Common myeloid progenitor, CD34-positive (primary cell): Measurements from ENCODE around the gene SWAP70.

Experiments
- CTCF ChIA-PET: fragments of 350-600 bp; sonication (Branson Sonifier 250); formaldehyde crosslinking; loops from one replicate; lab custom pipeline; 2021; ENCODE audit warnings: antibody characterized with exemption; lab: Charles Lee
- POLR2A ChIA-PET: fragments of 350-600 bp; sonication (Branson Sonifier 250); formaldehyde crosslinking; loops from one replicate; lab custom pipeline; 2021; ENCODE audit warnings: antibody characterized with exemption; lab: Charles Lee
- DNase-seq, 3 donors: peaks; one replicate each; pipeline versions ENCODE4 v3.0.0 to v3.0.0-alpha.2; 2013
- H3K27ac ChIP-seq, 2 experiments: 1 replicate in 1 of 2; 2 replicates in 1 of 2; pipeline ENCODE4 v1.7.0; 2013; ENCODE audit warnings: inconsistent platforms in 2 of 2, low read length in 2 of 2, mild to moderate bottlenecking in 2 of 2, low read depth in 1 of 2, moderate library complexity in 1 of 2; ENCODE audit not compliant: severe bottlenecking in 2 of 2, insufficient read depth in 1 of 2, poor library complexity in 1 of 2
- H3K27me3 ChIP-seq, 5 experiments: replicated peaks in 2 of 5; 1 replicate in 3 of 5; 2 replicates in 2 of 5; pipeline versions ENCODE4 v1.6.1 to v1.7.0; 2013; ENCODE audit warnings: low read length in 4 of 5, mild to moderate bottlenecking in 2 of 5, moderate library complexity in 2 of 5, inconsistent platforms in 1 of 5; ENCODE audit not compliant: insufficient read depth in 5 of 5, control insufficient read depth in 4 of 5
- H3K36me3 ChIP-seq, 4 experiments: 1 replicate in 2 of 4; 2 replicates in 2 of 4; pipeline versions ENCODE4 v1.6.1 to v1.7.0; 2013; ENCODE audit warnings: low read length in 3 of 4, control low read depth in 1 of 4, mild to moderate bottlenecking in 1 of 4; ENCODE audit not compliant: control insufficient read depth in 4 of 4, insufficient read depth in 4 of 4
- H3K4me1 ChIP-seq, 4 experiments: 1 replicate in 3 of 4; 2 replicates in 1 of 4; pipeline versions ENCODE4 v1.6.1 to v1.7.1; 2013; ENCODE audit warnings: low read length in 3 of 4, mild to moderate bottlenecking in 3 of 4, control low read depth in 1 of 4, inconsistent platforms in 1 of 4, moderate library complexity in 1 of 4; ENCODE audit not compliant: control insufficient read depth in 4 of 4, insufficient read depth in 4 of 4; ENCODE audit errors: control extremely low read depth in 1 of 4
- H3K4me3 ChIP-seq, 7 experiments: 1 replicate in 4 of 7; 2 replicates in 3 of 7; pipeline versions ENCODE4 v1.5.1 to v1.7.0; 2013; ENCODE audit warnings: mild to moderate bottlenecking in 7 of 7, low read length in 6 of 7, moderate library complexity in 6 of 7, inconsistent platforms in 2 of 7, low read depth in 2 of 7, control low read depth in 1 of 7; ENCODE audit not compliant: insufficient read depth in 4 of 7, control insufficient read depth in 1 of 7; ENCODE audit errors: extremely low read depth in 1 of 7
- H3K9me3 ChIP-seq, 5 experiments: 1 replicate in 4 of 5; 2 replicates in 1 of 5; pipeline versions ENCODE4 v1.6.1 to v1.7.1; 2013; ENCODE audit warnings: low read length in 4 of 5, mild to moderate bottlenecking in 2 of 5, inconsistent platforms in 1 of 5, low read depth in 1 of 5, moderate library complexity in 1 of 5; ENCODE audit not compliant: control insufficient read depth in 4 of 5, insufficient read depth in 2 of 5; ENCODE audit errors: control extremely low read depth in 1 of 5
- WGBS: methylation state at CpG from one replicate; pipeline ENCODE4 v1.1.5; 2013; ENCODE audit not compliant: insufficient coverage; 5-methylcytosine and 5-hydroxymethylcytosine counted together

The SWAP70 gene

DNA sequence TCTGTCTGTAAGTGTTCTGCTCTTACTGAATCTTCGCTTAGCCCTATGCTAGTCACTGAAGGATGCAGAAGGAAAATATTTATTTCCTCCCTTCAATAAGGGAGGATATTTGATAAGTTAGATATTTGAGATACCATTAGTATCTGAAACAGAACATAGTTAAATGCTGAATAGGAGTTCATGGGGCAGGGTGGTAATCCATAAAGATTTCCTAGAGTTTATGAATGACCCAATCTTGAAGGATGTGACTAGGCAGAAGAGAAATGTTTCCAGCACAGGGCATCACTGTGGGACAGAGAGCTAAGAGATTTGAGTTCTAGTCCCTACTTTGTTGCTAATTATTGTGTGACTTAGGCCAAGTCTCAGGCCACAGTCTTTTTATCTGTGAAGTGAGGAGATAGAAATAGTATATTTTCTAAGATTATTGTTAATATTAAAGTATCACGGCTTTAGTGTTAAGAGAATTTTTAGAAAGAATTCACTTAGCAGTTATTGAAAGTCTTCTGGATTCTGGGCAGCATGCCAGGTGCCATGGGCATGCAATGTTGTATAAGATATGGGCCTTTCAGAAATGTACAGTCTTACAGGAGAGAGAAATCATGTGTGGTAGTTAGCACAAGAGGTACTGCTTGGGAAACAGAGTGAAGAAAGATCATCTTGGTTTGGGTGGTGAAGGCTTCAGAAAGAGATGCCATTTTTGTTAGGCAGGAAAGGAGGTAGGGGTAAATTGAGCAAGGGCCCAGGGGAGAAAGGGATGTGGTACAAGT is 24.0 kb downstream of the SWAP70 start:
- ChIA-PET POLR2A (no interaction called here), CTCF (interaction anchor here (0.9 to 4.8 kb wide), 5 partner anchors 12 to 63 kb away, joined by 3 to 20 read pairs (median 5); no protein-coding TSS in a partner anchor)
- H3K4me3 ChIP-seq, result no peak overlapping the region
- WGBS, result 25% methylated on average over 1 of the region's 2 CpGs
- peak overlapping the region; percentile 51 to 72 for H3K27ac ChIP-seq
- peak in 2 of 3 donors; percentile 72 to 73 for DNase-seq
- H3K4me1 ChIP-seq, result peaks cover 38 to 53% (median 45%) of the 10 kb centered on the region in 4 experiments
- H3K36me3 ChIP-seq, result peaks cover 0 to 11% (median 2%) of the 10 kb centered on the region in 4 experiments
- no peaks in the 10 kb centered on the region for H3K27me3 ChIP-seq
- H3K9me3 ChIP-seq, result no peaks in the 10 kb centered on the region

DNA sequence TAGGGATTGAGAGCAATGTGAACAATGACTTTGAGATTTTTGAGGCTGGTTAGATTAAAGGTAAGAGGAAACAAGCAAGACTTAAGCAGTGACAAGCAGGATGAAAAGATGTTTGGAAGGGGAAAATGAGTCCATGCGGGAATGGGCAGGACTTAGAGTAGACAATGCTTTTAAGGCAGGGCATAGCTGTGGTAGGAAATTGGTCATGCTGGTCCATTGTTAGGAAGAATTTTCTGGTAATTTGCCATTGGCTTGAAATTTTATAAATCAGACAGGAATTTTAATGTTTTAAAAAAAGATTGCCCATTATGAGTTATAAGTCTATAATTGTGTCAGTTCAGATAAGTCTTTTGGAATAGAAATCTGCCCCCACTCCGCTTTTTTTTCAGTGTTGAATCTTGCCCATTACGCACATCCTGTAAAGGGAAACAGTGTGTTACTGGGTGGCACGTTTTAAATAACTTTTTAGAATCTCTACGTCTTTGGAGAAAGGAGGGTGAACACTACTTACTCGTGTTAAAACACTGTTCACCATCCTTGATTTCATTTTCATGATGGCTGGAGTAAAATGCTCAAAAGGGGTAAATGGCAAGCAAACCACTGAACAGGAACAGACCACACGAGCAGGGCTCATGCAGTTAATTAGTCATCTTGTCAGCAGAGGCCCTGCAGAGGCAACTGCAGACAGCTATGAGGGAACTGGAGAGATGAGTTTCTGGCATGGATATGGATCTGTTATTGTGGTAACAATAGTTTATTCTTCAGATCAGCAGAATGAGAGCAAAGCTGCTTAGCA is 25.0 kb downstream of the SWAP70 start:
- H3K36me3 ChIP-seq, result peaks cover 0 to 7% (median 2%) of the 10 kb centered on the region in 4 experiments
- peak overlapping the region; percentile 51 to 72 for H3K27ac ChIP-seq
- H3K4me1 ChIP-seq, result peaks cover 44 to 64% (median 51%) of the 10 kb centered on the region in 4 experiments
- no peaks in the 10 kb centered on the region for H3K9me3 ChIP-seq
- WGBS, result 16% methylated on average over 5 of the region's 7 CpGs
- ChIA-PET POLR2A (interaction anchor here (0.5 kb wide), 1 partner anchor 32 kb away, joined by 3 read pairs; no protein-coding TSS in a partner anchor), CTCF (interaction anchor here (0.5 to 4.8 kb wide), 13 partner anchors 9 to 473 kb away, joined by 3 to 20 read pairs (median 4); no protein-coding TSS in a partner anchor)
- DNase-seq, result peak; percentile 71 to 93 (median 88)
- H3K27me3 ChIP-seq, result no peaks in the 10 kb centered on the region
- H3K4me3 ChIP-seq, result peak overlapping the region in 3 of 7 experiments; percentile 33 to 60 (median 44)

GRCh38 chr11:9689721-9690120 is 25.8 kb downstream of the SWAP70 start:
- DNase-seq, result no peak
- WGBS, result 78% methylated on average over 3 of the region's 5 CpGs
- H3K36me3 ChIP-seq, result peaks cover 0 to 9% (median 3%) of the 10 kb centered on the region in 4 experiments
- H3K4me3 ChIP-seq, result peak overlapping the region in 2 of 7 experiments; percentile 33 to 60
- no peaks in the 10 kb centered on the region for H3K27me3 ChIP-seq
- ChIA-PET CTCF (interaction anchor here (0.5 to 4.8 kb wide), 11 partner anchors 10 to 472 kb away, joined by 3 to 20 read pairs (median 4); no protein-coding TSS in a partner anchor), POLR2A (interaction anchor here (0.5 kb wide), 1 partner anchor 32 kb away, joined by 3 read pairs; no protein-coding TSS in a partner anchor)
- no peaks in the 10 kb centered on the region for H3K9me3 ChIP-seq
- H3K27ac ChIP-seq, result peak overlapping the region; percentile 51 to 72
- H3K4me1 ChIP-seq, result peaks cover 44 to 67% (median 54%) of the 10 kb centered on the region in 4 experiments

GRCh38 chr11:9691865-9692264 is 28.0 kb downstream of the SWAP70 start:
- peaks cover 0 to 3% (median 0%) of the 10 kb centered on the region in 5 experiments for H3K9me3 ChIP-seq
- no peaks in the 10 kb centered on the region for H3K27me3 ChIP-seq
- ChIA-PET POLR2A (no interaction called here), CTCF (interaction anchor here (0.6 to 2.4 kb wide), 17 partner anchors 9 to 157 kb away, joined by 3 to 7 read pairs (median 4); no protein-coding TSS in a partner anchor)
- H3K27ac ChIP-seq, result peak overlapping the region in 1 of 2 experiments; percentile 54
- DNase-seq, result peak in 2 of 3 donors; percentile 57 to 77
- peaks cover 2 to 13% (median 9%) of the 10 kb centered on the region in 4 experiments for H3K36me3 ChIP-seq
- H3K4me1 ChIP-seq, result peaks cover 44 to 67% (median 54%) of the 10 kb centered on the region in 4 experiments
- no peak overlapping the region for H3K4me3 ChIP-seq

DNA sequence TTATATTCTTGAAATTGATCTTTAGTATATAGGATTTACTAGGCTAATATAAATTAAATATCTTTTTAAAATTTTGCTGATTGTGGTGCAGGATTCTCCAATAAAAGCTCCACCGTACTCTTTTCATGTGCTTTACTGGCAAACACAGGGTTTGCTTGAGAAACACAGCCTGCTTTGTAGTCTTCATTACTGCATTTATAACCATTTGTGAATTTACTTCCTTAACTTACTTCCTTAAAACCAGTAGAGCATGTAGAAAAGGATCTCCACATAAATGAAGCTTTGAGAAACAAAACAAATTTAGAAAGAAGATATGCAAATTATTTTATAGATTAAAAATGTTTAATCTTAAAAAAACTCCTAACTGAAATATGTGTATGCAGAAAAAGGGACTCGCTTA is 28.8 kb downstream of the SWAP70 start:
- Histone ChIP-seq H3K9me3 (peaks cover 0 to 3% (median 0%) of the 10 kb centered on the region in 5 experiments), H3K4me3 (peak overlapping the region in 3 of 7 experiments; percentile 1 to 33 (median 8)), H3K27me3 (no peaks in the 10 kb centered on the region), H3K27ac (peak overlapping the region; percentile 40 to 58), H3K36me3 (peaks cover 2 to 17% (median 9%) of the 10 kb centered on the region in 4 experiments), H3K4me1 (peaks cover 41 to 64% (median 54%) of the 10 kb centered on the region in 4 experiments)
- WGBS, result 8% methylated on average over 2 of the region's 2 CpGs
- CTCF ChIA-PET, result interaction anchor here (0.9 to 2.4 kb wide), 15 partner anchors 9 to 81 kb away, joined by 3 to 6 read pairs (median 4); no protein-coding TSS in a partner anchor
- POLR2A ChIA-PET, result no interaction called here
- peak in 2 of 3 donors; percentile 55 to 62 for DNase-seq

DNA sequence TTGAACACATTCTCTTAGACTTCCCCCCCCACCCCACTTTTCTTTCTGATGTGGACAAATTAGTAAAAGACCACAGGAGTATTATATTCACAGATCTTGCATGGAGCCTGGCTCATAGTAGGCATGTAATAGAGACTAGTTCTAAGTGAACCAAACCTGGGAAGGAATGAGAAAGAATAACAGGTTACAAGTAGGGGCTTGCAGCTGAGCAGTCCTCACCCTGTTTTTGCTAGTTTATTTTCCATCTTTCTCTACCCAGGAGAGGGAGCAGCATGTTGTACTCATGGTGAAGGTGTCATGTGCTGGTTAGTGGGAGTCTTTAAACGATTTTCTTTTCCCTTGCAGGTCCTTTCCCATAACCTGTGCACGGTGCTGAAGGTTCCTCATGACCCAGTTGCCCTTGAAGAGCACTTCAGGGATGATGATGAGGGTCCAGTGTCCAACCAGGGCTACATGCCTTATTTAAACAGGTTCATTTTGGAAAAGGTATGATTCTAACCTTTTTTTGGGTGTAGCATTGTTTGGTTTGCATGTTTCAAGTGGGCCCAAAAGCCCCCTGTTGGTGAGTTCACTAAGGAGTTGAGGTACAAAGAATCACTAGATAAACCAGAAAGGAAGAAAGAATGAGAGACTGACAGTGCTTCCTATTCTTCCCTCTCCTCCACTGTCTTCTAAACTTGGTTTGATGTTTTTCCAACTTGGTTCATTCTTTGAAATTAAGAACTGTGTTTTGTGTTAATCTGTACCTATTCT is 30.1 kb downstream of the SWAP70 start:
- H3K27ac ChIP-seq, result no peak overlapping the region
- CTCF ChIA-PET, result interaction anchor here (1.1 to 2.0 kb wide), 2 partner anchors 22 to 82 kb away, joined by 3 to 4 read pairs; no protein-coding TSS in a partner anchor
- H3K27me3 ChIP-seq, result no peaks in the 10 kb centered on the region
- H3K9me3 ChIP-seq, result peaks cover 0 to 3% (median 0%) of the 10 kb centered on the region in 5 experiments
- no peak for DNase-seq
- POLR2A ChIA-PET, result interaction anchor here (0.6 kb wide), 1 partner anchor 80 kb away, joined by 3 read pairs; no protein-coding TSS in a partner anchor
- H3K4me1 ChIP-seq, result peaks cover 31 to 57% (median 45%) of the 10 kb centered on the region in 4 experiments
- no peak overlapping the region for H3K4me3 ChIP-seq
- H3K36me3 ChIP-seq, result peaks cover 2 to 19% (median 9%) of the 10 kb centered on the region in 4 experiments
- 80% methylated on average over 1 of the region's 2 CpGs for WGBS
